Kidney epithelial cell (primary cell): ENCODE results near the gene DGKG. TPM values are rescaled to one million over a fixed set of nuclear protein-coding genes. Genes with fewer than 3 reads are reported as not detected.

Experiments
- DNase-seq: peaks from one replicate; pipeline ENCODE4 v3.0.0-alpha.2; 2010; ENCODE audit warnings: low read depth
- H3K27me3 ChIP-seq: 2 replicates; pipeline ENCODE4 v1.6.0; 2011; ENCODE audit warnings: low read length; ENCODE audit not compliant: control insufficient read depth, insufficient read depth
- H3K36me3 ChIP-seq: 2 replicates; pipeline ENCODE4 v1.5.1; 2011; ENCODE audit warnings: low read length; ENCODE audit not compliant: control insufficient read depth, insufficient read depth
- H3K4me3 ChIP-seq: 2 replicates; pipeline ENCODE4 v1.5.1; 2011; ENCODE audit warnings: low read depth, mild to moderate bottlenecking, control low read depth, low read length
- total RNA-seq: library from RNA; depleted of rRNA; stranded (reverse); fragments of >200 nt; gene quantifications from 2 replicates; pipeline ENCODE4 v1.2.3, GENCODE V29; 2015
- TF ChIP-seq, protein P1 (sequence below): IDR thresholded peaks from 2 replicates; pipeline ENCODE4 v1.5.1; 2011; ENCODE audit warnings: mild to moderate bottlenecking, moderate library complexity, low read length, control low read depth, inconsistent platforms; ENCODE audit not compliant: insufficient read depth, poor library complexity, severe bottlenecking

Gene DGKG
- total RNA-seq, 1 donor from 2014 or later: 0.04 TPM

DNA sequence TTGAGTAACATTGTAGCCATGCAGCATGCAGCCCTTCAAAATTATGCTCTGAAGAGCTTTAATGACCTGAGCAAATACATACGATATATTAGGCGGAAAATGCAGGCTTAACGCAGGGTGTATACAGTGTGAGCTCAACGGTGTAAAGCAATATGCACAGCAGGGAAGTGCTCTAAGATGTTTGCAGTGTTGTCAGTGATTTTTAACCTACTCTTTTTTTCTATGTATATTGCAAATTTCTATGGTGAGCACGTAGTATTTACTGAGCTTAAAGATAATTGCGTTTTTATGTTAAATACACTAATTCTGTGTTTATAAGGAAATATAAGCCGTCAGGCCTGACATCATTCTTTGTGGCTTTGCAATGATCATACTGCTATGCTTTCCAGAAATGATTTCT lies 42.1 kb downstream of the DGKG start:
- DNase-seq: no peak
- H3K27me3 ChIP-seq: no peaks in the 10 kb centered on the region
- no peaks in the 10 kb centered on the region for H3K36me3 ChIP-seq
- TF ChIP-seq, protein P1, sequence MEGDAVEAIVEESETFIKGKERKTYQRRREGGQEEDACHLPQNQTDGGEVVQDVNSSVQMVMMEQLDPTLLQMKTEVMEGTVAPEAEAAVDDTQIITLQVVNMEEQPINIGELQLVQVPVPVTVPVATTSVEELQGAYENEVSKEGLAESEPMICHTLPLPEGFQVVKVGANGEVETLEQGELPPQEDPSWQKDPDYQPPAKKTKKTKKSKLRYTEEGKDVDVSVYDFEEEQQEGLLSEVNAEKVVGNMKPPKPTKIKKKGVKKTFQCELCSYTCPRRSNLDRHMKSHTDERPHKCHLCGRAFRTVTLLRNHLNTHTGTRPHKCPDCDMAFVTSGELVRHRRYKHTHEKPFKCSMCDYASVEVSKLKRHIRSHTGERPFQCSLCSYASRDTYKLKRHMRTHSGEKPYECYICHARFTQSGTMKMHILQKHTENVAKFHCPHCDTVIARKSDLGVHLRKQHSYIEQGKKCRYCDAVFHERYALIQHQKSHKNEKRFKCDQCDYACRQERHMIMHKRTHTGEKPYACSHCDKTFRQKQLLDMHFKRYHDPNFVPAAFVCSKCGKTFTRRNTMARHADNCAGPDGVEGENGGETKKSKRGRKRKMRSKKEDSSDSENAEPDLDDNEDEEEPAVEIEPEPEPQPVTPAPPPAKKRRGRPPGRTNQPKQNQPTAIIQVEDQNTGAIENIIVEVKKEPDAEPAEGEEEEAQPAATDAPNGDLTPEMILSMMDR: no peak
- H3K4me3 ChIP-seq: no peak overlapping the region

DNA sequence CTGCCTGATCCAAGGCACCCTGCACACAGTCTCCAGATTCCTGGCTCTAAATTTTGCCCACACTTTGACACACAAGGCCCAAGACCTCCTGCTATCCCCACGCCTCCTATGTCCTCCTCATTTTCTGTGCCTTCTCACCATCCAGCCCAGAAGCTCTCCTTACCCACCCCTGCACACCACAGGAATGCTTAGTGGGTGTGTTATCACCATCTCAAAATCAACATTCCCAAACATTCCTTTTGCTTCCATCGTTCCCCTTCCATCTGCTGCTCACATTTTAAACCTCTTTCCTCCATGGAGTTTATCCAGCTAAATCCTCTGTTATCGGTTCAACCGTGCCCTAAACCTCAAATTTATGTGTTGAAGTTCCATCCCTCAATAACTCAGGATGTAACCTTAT lies 43.9 kb downstream of the DGKG start:
- no peak overlapping the region for H3K4me3 ChIP-seq
- DNase-seq: no peak
- TF ChIP-seq, protein P1: no peak
- no peaks in the 10 kb centered on the region for H3K36me3 ChIP-seq
- H3K27me3 ChIP-seq: no peaks in the 10 kb centered on the region

DNA sequence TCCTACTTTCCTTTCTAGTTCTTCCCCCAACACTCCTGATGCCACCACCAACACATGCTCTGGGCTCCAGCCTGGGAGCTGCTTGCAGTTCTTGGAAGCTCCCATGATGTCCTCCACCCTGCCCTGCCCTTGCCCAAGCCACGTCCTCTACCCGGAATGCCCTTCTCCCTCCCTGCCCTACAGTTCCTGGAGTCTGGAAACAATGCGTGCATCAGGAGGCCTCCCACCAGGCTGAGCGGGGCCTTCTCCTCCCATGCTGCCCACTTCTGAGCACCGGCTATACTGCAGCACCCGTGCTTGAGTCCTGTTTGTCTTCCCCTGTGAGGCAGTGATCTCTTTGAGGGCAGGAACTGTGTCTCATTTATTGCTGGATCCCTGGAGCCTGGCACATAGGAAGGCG lies 44.6 kb downstream of the DGKG start:
- Histone ChIP-seq H3K4me3 (no peak overlapping the region), H3K36me3 (no peaks in the 10 kb centered on the region), H3K27me3 (no peaks in the 10 kb centered on the region)
- TF ChIP-seq, protein P1: no peak
- no peak for DNase-seq

DNA sequence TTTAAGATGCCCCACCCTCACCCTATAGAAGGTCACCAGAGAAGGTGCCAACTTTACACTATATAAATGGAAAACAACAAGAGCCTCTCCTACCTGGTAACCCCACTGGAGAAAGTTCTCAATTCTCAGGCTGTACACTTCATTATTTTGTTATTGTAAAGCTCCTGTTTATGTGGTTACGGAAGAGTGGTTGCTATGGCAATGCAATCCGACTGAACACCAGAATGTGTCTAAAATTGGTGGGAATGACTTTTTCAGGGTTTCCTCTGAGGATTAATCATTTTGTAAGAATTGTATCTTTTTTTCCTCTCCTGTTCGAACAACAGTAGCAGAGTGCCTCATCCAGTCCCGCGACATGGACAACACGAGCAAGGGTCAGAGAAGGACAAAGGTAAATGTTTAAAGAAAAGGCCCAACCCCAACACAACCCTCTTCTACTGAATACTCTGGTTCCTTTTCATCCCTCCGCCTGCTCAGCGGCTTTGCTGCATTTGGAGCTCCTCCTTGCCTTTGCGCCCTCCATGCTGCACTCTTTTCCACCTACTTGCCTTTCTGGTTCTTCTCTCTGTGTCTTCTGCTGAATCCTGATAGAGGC lies 45.3 kb downstream of the DGKG start:
- H3K27me3 ChIP-seq: no peaks in the 10 kb centered on the region
- no peak overlapping the region for H3K4me3 ChIP-seq
- DNase-seq: no peak
- H3K36me3 ChIP-seq: no peaks in the 10 kb centered on the region
- TF ChIP-seq, protein P1: no peak

DNA sequence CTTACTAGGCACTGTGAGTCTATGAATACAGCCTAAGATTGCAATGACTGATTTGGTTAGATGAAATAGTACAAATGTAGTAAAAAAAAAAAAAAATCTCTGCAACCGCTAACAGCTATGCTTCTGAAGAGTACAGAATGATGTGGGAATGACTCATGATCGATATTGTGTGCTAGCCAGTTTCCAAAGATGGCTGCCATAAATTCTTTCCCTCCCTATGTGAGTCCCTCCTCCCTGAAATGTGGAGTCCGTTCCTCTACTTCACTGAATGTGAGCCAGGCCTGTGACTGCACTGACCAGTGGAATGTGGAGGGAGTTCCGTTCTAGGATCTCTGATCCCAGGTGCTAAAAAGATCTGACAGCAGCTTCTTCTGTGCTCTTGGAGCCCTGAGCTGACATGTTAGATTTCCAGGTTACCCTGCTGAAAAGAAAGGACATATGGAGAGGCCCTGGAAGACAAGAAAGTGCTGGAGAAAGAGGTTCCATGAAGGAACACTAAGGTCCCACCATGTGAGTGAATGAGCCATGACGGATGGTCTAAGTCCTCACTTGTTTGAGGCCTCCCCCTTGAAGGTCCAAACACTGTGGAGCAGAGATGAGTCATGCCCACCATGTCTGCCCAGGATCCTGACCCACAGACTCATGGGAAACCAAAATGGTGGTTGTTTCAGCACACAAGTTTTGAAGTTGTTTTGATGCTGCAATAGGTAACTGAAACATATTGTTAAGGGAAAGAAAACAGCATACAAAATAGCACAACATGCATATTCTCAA lies 46.3 kb downstream of the DGKG start:
- Histone ChIP-seq H3K27me3 (no peaks in the 10 kb centered on the region), H3K36me3 (no peaks in the 10 kb centered on the region), H3K4me3 (no peak overlapping the region)
- DNase-seq: no peak
- TF ChIP-seq, protein P1: no peak
